ENCODE data around the gene NOX5.

Gene NOX5

GRCh38 chr15:69035918-69036258, 21.4 kb downstream of the NOX5 start:
- Mint-ChIP-seq H3K27ac (no peak overlapping the region), H3K4me3 (no peak overlapping the region), H3K27me3 (ENCODE audit: low read depth, poor library complexity) (peaks cover 36% of the 10 kb centered on the region), H3K9me3 (no peaks in the 10 kb centered on the region), H3K36me3 (ENCODE audit: low read depth) (no peaks in the 10 kb centered on the region), H3K4me1 (no peaks in the 10 kb centered on the region)
- no peak for TF ChIP-seq CTCF (IDR thresholded peaks at IDR 0.05)
- no peak for DNase-seq

DNA sequence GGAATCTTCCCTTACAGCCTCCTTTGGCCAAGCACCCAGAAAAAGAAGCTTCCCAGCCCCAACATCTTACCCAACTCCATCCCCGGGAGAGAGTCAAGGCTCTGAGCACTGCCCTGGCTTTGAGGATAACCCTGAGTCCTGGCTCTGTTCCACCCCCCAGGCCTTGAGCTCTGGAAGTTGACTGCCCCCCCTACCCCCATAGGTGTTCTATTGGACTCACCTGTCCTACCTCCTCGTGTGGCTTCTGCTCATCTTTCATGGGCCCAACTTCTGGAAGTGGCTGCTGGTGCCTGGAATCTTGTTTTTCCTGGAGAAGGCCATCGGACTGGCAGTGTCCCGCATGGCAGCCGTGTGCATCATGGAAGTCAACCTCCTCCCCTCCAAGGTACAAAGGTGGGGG, 22.3 kb downstream of the NOX5 start:
- TF ChIP-seq CTCF (IDR thresholded peaks at IDR 0.05): no peak
- DNase-seq: no peak
- no peaks in the 10 kb centered on the region for H3K4me1 Mint-ChIP-seq
- no peak overlapping the region for H3K27ac Mint-ChIP-seq
- H3K27me3 Mint-ChIP-seq (ENCODE audit: low read depth, poor library complexity): peaks cover 33% of the 10 kb centered on the region
- H3K4me3 Mint-ChIP-seq: no peak overlapping the region
- no peaks in the 10 kb centered on the region for H3K36me3 Mint-ChIP-seq (ENCODE audit: low read depth)
- H3K9me3 Mint-ChIP-seq: no peaks in the 10 kb centered on the region

GRCh38 chr15:69037482-69037881, 23.0 kb downstream of the NOX5 start:
- no peak overlapping the region for H3K27ac Mint-ChIP-seq
- H3K4me1 Mint-ChIP-seq: no peaks in the 10 kb centered on the region
- H3K4me3 Mint-ChIP-seq: no peak overlapping the region
- H3K27me3 Mint-ChIP-seq (ENCODE audit: low read depth, poor library complexity): peaks cover 28% of the 10 kb centered on the region
- DNase-seq: no peak
- H3K9me3 Mint-ChIP-seq: no peaks in the 10 kb centered on the region
- no peak for TF ChIP-seq CTCF (IDR thresholded peaks at IDR 0.05)
- H3K36me3 Mint-ChIP-seq (ENCODE audit: low read depth): no peaks in the 10 kb centered on the region

- Mint-ChIP-seq H3K36me3 (ENCODE audit: low read depth) (no peaks in the 10 kb centered on the region), H3K27me3 (ENCODE audit: low read depth, poor library complexity) (peaks cover 25% of the 10 kb centered on the region), H3K27ac (no peak overlapping the region), H3K9me3 (no peaks in the 10 kb centered on the region), H3K4me3 (no peak overlapping the region), H3K4me1 (no peaks in the 10 kb centered on the region)
- TF ChIP-seq CTCF (IDR thresholded peaks at IDR 0.05): no peak
- no peak for DNase-seq
Measured at GRCh38 chr15:69037977-69038376, 23.5 kb downstream of the NOX5 start.

- no peak overlapping the region for H3K27ac Mint-ChIP-seq
- H3K36me3 Mint-ChIP-seq (ENCODE audit: low read depth): no peaks in the 10 kb centered on the region
- no peak for DNase-seq
- TF ChIP-seq CTCF (IDR thresholded peaks at IDR 0.05): no peak
- H3K9me3 Mint-ChIP-seq: no peaks in the 10 kb centered on the region
- H3K4me3 Mint-ChIP-seq: no peak overlapping the region
- H3K4me1 Mint-ChIP-seq: no peaks in the 10 kb centered on the region
- peaks cover 25% of the 10 kb centered on the region for H3K27me3 Mint-ChIP-seq (ENCODE audit: low read depth, poor library complexity)
Measured at GRCh38 chr15:69038508-69038907, 24.0 kb downstream of the NOX5 start.

DNA sequence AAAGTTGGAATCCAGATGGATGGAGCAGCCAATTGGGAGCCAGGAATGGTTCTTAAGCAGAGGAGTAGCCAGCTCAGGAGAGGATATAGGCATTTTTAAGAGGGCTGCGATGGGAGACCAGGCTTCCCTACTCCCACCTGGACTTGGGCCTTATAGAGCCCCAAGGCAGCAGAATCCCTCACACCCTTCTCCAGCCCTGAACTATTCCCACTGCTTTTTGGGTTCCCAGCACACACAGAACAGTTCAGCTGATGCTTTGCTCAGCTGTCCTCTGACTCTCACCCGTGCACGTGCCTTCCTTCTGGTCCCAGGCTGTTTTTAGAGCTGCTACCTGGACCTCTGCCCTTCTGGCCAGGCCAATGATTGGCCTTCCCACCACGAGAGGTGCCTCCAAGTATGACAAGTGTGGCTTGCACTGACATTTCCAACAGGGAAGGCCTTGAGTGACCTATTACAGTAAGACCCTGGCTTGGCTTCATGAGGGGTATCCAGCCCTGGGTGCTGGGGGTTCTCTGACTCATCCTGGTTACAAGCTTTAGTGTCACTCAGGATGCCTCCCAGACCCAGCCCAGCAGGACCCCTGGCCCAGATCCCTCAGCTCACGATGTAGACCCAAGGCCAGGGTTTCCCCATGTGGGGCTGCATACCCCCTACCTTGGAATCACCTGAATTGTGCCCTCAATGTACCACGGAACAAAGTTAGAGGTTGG, 25.2 kb downstream of the NOX5 start:
- H3K9me3 Mint-ChIP-seq: no peaks in the 10 kb centered on the region
- H3K27ac Mint-ChIP-seq: no peak overlapping the region
- no peaks in the 10 kb centered on the region for H3K4me1 Mint-ChIP-seq
- H3K4me3 Mint-ChIP-seq: no peak overlapping the region
- peaks cover 22% of the 10 kb centered on the region for H3K27me3 Mint-ChIP-seq (ENCODE audit: low read depth, poor library complexity)
- TF ChIP-seq CTCF (IDR thresholded peaks at IDR 0.05): no peak
- no peaks in the 10 kb centered on the region for H3K36me3 Mint-ChIP-seq (ENCODE audit: low read depth)
- no peak for DNase-seq

All from nephron progenitor cell (in vitro differentiated cells).